GM19193 (cell line): ENCODE results near the gene OCEL1.

Experiments used
- POLR2A ChIP-seq: IDR thresholded peaks from 4 replicates; pipeline ENCODE4 v1.6.1; 2011; ENCODE audit not compliant: insufficient read depth, insufficient read length; ENCODE audit errors: extremely low read depth

The OCEL1 gene

DNA sequence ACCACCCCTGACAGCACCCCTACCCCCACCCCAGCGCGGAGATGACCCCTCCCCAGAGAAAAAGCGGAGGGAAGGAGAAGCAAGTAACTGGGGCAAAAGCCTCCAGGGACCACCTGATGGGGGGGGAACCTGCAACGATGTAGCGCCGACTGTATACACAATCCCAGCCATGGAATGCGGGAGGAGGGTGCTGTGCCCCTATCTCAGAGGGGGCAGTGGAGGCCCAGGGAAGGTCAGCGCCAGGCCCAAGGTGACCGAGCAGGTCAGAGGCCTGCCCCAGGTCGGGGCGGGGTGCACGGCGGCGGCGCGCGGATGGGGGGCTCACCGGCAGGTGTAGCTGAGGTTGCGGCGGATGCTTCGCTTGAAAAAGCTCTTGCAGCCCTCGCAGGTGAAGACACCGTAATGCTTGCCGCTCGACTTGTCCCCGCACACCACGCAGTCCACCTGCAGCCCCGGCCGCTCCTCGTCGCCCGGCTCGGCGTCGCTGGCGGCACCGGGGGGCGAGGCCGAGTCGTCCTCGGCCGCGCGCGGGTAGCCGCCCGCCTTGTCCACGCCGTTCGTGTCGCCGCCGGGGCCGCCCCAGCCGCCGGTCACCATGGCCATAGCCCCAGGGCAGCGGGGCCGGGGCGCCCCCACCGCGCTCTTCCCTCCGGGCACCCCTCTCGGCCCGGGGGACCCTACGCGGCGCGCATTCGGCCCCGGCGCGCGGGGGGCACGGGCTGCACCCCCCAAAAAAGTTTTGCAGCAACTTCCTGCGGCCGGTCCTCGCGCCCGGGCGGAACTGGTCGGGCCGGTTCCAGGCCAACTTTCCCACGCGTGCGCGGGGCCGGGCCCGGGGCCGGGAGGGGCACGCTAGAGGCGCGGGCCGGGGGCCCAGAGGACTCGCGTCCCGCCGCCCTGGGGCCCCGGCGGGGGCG, 18.9 kb downstream of the OCEL1 start:
- TF ChIP-seq POLR2A, result no peak

GRCh38 chr19:17245535-17245984, 19.5 kb downstream of the OCEL1 start, which contains the start of gene NR2F6:
Gene NR2F6, minus strand, starts transcription at chr19:17245919. Its CDS starts 699 bp downstream, at chr19:17245220.
- TF ChIP-seq POLR2A, result peak; percentile 46

DNA sequence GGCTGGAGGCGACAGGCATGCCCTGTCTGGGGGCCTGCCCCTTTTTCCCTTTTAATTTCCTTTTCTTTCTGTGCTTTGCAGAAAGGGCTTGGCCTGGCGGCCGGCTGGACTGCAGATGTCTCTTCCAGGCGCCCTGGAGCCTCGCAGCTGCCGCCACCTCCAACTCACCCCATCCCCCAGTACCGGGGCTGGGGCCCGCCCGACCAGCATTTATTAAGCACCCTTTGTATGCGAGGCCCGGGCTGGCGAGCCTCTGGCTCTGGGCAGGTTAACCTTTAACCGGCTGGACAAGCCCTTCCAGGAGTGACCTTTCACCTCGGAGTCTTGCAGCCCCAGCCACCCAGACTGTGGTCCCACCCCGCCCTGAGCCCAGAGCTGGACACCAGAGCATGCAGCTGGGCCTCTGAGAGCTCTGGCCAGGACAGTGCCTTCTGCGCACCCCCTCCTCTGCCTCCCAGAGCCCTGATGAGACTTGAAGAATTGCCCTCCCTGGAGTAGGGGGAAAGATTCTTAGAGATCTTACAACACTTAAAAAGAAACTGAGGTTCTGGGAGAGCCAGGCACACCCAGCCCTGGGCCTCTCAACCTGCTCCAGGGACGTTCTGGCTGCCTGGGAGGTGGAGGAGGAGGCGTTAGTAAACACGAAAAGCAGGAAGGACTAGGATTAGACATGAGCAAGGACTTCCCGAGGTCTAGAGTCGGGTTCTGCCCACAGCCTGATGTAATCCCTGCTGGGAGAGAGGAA, 20.8 kb downstream of the OCEL1 start:
- TF ChIP-seq POLR2A, result no peak

- TF ChIP-seq POLR2A, result no peak
These were observed 22.2 kb downstream of the OCEL1 start for GRCh38 chr19:17248011-17248776.

- no peak for TF ChIP-seq POLR2A
These were observed 24.0 kb downstream of the OCEL1 start for GRCh38 chr19:17249887-17250548.

DNA sequence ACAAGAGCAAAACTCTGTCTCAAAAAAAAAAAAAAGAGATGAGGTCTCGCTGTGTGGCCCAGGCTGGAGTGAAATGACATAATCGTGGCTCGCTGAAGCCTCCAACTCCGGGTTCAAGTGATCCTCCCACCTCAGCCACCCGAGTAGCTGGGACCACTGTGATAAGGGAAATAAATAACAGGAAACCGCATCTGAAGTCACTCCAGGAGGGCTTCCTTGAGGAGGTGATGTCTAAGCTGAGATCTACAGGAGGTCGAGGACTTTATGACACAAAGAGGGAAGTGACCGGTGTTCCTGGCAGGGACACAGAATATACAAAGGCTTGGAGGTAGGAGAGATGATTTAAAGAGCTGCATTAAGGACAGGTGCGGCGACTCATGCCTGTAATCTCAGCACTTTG, 28.6 kb downstream of the OCEL1 start:
- no peak for TF ChIP-seq POLR2A

GRCh38 chr19:17255150-17255621, 29.2 kb downstream of the OCEL1 start:
- TF ChIP-seq POLR2A, result no peak

DNA sequence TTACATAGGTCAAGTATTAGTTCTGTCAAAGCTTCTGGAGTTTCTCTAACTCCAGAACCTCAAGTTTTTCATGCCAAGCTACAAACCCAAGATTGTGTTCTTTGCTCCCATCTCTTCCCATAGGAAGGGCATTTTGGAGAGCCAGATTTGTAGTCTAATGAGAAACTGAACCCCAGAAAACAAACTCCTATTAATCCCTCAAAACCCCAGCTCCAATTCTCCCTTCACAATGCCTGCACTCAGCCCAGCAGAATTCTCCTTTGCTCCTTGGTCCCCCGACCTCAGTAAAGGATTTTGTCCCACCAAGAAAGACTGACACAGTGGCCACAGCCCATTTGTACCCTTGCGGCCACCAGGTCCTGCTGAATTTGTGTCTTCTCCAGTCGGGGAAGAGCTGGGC, 30.1 kb downstream of the OCEL1 start:
- TF ChIP-seq POLR2A, result no peak

DNA sequence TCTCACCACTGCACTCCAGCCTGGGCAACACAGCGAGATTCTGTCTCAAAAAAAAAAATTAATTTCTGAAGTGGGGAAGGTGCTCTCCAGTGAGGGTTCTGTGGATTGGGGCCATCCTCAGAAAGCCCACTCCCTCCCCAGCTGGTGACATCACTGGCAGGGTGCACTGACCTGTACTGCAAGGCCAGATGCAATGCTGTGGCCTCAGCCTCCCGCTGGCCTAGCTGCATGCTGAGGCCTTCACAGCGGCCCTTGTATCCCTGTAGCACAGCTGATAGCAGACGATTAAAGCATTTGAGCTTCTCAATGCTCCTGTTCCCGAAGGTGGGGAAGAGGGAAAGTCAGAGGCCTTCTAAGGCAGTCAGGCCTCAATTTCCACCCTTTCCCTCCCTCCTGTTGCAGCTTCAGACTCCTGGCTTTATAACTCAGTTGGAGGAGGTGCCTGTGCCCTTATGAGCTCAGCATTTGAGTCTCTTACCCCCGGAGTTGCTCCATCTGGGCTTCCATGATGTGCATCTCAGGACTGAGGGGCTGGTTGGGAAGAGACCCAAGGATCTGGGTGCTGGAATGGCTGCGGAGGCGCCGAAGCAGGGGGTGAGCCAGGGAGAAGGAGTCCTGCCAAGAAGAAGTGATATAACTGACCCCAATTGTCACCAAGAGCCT, 33.2 kb downstream of the OCEL1 start:
- no peak for TF ChIP-seq POLR2A

- TF ChIP-seq POLR2A, result no peak
These were observed 33.9 kb downstream of the OCEL1 start for GRCh38 chr19:17259934-17260333.

DNA sequence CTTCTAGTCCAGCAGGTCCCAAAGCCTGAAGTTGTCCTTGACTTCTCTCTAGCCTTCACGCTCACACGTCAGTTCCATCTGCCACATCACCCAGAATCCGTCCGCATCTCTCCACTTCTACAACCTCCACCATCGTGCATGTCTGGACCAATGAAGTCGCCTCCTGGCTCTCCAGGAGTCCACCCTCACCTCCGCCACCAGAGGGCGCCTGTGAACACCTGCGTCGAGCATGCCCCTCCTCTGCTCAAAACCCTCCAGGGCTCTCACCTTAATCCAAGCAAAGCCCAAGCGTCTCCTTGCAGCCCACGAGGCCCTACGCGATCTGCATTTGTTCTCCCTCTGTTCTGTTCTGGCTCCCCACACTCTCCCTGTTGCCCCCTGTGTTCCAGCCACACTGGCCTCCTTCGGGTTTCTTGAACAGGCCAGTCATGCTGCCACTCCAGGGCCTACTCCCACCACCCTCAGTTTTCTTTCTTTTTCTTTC, 34.9 kb downstream of the OCEL1 start:
- TF ChIP-seq POLR2A, result no peak

GRCh38 chr19:17262557-17262956, 36.5 kb downstream of the OCEL1 start:
- no peak for TF ChIP-seq POLR2A
